ENCODE measurements around the gene COX8A. TPM values are rescaled to one million over a fixed set of nuclear protein-coding genes. Genes with fewer than 3 reads are reported as not detected.

Gene COX8A
- total and polyA plus RNA-seq, 2 of the 13 experiments (the other 11 are each of a cell fraction or from before 2014, with no cell fraction given): 202 to 406 TPM

GRCh38 chr11:64007629-64008282 is 33.3 kb downstream of the COX8A start (continued):
- TF ChIP-seq BCL3 (CRISPR knock-in tag; IDR thresholded peaks at IDR 0.05): peak; percentile 80
- TF ChIP-seq ZMAT3 (CRISPR knock-in tag; conservative IDR thresholded peaks at IDR 0.05): peak; percentile 42; the same call in 1 of the 2 replicates
- no peak for TF ChIP-seq FIP1L1 (IDR thresholded peaks at IDR 0.05; ENCODE audit: borderline replicate concordance, insufficient read depth, low read depth, low read length)
- no peak for TF ChIP-seq ZBTB14 (CRISPR knock-in tag; IDR thresholded peaks at IDR 0.05)
- TF ChIP-seq ZNF232 (CRISPR knock-in tag; IDR thresholded peaks at IDR 0.05; ENCODE audit: borderline replicate concordance): 0 out of 2 replicates have a peak, but pooled peaks have one; percentile 31
- TF ChIP-seq ZNF639 (CRISPR knock-in tag; conservative IDR thresholded peaks at IDR 0.05): peak; percentile 67; the same call in 1 of the 2 replicates
- TF ChIP-seq MBD4 (IDR thresholded peaks at IDR 0.05; ENCODE audit: borderline replicate concordance, low read length): no peak
- TF ChIP-seq ZNF205 (CRISPR knock-in tag; IDR thresholded peaks at IDR 0.05): peak; percentile 84; the same call in 1 of the 2 replicates
- TF ChIP-seq SNAI1 (CRISPR knock-in tag; IDR thresholded peaks at IDR 0.05; ENCODE audit: borderline replicate concordance): no peak
- peak; percentile 65 for TF ChIP-seq ISL2 (CRISPR knock-in tag; IDR thresholded peaks at IDR 0.05)
- no peak; the same call in 1 of the 2 replicates for TF ChIP-seq KMT2B (CRISPR knock-in tag; IDR thresholded peaks at IDR 0.05)
- TF ChIP-seq POGZ (CRISPR knock-in tag; IDR thresholded peaks at IDR 0.05): peak; percentile 59
- no peak; the same call in 1 of the 2 replicates for TF ChIP-seq MXD4 (CRISPR knock-in tag; IDR thresholded peaks at IDR 0.05)
- TF ChIP-seq NR2F1 (CRISPR knock-in tag; IDR thresholded peaks at IDR 0.05): peak; percentile 89; a peak in 3 of 4 replicates
- TF ChIP-seq LCORL (IDR thresholded peaks at IDR 0.05): no peak
- TF ChIP-seq LCORL (CRISPR knock-in tag; IDR thresholded peaks at IDR 0.05): peak; percentile 73; the same call in 1 of the 2 replicates
- TF ChIP-seq ZNF609 (CRISPR knock-in tag; IDR thresholded peaks at IDR 0.05; ENCODE audit: borderline replicate concordance): peak; percentile 82; the same call in 1 of the 2 replicates

Data from HepG2 (cell line).